GM19193 (cell line): ENCODE results near the gene DBF4B.

Source experiments
- POLR2A ChIP-seq: IDR thresholded peaks from 4 replicates; pipeline ENCODE4 v1.6.1; 2011; ENCODE audit not compliant: insufficient read depth, insufficient read length; ENCODE audit errors: extremely low read depth

The DBF4B gene

GRCh38 chr17:44733753-44734152 is 25.3 kb downstream of the DBF4B start:
- no peak for TF ChIP-seq POLR2A

DNA sequence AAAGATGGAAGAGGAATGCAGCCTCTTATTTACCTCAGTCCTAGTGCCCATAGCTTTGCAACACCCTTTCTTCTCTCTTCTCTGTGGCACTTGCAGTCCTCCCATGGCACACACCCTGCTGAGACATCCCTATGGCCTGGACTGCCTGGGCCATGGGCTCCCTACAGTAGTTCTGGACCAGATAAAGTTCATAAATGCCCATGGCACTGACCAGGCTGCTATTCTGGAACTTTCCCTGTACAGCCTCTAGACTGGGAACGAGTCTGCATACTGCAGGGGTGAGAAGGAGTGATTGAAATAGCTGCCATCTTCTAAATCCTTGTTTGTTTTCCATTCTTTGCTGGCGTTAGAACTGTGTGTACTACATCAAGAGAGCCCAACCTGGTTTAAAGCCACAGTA is 25.8 kb downstream of the DBF4B start:
- TF ChIP-seq POLR2A: no peak

GRCh38 chr17:44736551-44737240 is 28.2 kb downstream of the DBF4B start:
- no peak for TF ChIP-seq POLR2A

DNA sequence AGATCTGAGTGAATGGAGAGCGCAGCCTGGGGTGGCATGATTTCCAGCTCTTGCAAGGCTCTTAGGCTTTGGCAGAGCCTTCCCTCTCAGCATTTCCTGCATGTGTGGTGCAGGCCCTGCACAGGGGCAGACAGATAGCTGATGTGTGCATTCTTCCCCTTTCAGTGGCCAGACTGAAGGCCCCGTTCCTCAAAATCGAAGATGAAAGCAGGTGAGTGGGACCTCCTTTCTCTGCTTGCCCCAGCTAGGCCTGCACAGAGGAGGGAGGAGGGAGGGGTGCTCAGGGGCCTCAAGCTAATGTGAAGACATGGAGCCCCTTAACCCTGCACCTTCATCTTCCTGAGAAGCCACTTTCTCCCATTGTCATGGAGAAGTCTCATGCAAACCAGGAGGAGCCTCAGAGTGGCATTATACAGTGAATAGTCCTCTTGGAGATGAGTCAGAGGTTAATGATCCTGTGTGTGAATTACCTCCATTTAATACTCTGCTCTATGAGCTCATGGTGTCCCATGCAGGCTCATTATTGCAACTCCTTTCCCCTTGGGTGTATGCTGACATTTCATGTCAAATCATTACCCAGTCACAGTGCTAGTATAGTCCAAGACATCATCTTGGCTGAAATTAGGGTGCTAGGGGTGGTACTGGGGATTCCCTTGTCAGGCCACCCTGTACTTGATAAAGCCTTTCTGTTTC is 29.9 kb downstream of the DBF4B start:
- TF ChIP-seq POLR2A: no peak

DNA sequence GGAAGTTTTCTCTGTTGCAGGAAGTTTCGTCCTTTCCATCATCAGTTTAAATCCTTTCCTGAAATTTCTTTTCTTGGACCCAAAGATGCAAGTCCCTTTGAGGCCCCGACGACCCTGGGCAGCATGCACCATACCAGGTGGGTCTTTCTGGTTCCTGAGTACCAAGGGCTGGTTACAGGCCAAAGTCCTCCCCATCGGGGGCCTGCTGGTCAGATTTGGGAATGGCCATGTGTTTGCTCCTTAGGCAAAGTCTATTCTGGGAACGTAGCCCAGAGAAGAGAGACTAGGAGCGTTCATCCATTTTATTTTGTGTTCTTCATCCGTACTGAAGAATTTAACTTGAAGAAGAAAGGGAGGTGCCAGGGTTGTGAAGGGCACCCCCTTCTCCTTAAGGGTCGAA is 32.9 kb downstream of the DBF4B start:
- TF ChIP-seq POLR2A: no peak

DNA sequence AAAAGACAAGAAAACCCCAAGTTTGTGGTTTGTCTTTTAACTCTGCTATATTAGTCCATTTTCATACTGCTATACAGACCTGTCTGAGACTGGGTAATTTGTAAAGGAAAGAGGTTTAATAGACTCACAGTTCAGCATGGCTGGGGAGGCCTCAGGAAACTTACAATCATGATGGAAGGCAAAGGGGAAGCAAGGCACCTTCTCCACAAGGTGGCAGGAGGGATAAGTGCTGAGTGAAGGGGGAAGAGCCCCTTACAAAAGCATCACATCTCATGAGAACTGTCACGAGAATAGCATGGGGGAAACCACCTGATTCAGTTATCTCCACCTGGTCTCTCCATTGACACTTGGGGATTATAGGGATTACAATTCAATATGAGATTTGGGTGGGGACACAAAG is 36.8 kb downstream of the DBF4B start:
- no peak for TF ChIP-seq POLR2A

DNA sequence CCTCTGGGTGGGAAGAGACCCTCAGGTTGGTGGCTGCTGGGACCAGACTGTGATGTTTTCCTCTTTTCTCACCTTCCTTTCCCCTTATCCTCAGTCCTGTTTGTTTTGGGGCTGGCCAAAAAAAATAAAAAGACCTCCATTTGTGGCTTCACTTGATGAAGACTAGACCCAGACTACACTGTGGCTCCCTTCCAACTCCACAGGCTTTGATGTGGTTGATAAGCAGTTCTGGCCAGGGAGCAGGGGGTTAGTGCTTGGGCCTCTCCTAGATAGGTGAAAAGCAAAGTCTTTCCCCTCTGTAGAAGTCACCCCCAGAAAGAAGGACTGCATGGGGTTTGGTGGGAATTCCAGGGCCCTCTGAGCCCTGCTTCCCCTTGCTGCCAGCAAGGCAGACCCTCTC is 39.1 kb downstream of the DBF4B start:
- no peak for TF ChIP-seq POLR2A

DNA sequence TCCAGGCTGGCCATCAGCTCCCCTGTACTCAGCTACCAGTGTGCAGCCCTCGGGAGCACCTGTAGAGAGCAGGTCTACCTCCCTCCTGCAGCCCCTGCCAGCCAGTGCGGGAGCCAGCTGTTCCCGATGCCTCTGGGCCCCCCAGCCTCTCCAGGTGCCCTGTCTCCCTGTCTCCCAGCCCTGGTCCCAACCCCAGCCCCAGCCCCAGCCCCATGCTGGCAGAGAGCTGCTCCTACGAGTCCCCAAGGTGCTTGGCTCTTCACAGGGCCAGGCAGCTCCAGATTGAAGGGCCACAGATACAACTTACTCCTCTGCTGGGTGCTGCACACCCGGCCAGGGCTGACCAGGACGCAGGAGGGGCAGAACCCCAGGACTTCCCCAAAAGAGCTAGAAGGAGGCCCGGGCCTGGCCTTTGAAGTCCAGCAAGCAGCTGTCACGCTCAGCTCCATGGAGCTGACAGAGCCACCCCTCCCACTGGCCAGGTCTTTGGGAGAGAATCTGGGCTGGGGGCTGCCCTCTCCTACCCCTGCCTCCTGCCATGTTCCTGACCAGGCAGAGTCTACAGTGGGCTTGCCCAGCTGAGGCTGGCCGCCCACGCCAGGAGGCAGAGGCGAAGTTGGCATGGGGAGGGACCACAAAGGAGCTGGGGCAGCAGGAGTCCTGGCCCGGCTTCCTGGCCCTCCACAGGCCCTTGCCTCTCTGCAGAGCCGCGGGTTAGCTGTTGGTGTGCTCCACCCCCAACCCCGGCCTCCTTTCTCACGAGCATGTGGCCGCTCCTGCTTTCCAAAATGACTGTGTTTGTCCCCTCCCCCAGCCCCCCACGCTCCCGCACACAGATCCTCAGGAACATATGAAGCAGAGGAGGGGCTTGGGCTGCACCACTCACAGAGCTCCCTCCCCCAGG is 40.9 kb downstream of the DBF4B start:
- TF ChIP-seq POLR2A: no peak

DNA sequence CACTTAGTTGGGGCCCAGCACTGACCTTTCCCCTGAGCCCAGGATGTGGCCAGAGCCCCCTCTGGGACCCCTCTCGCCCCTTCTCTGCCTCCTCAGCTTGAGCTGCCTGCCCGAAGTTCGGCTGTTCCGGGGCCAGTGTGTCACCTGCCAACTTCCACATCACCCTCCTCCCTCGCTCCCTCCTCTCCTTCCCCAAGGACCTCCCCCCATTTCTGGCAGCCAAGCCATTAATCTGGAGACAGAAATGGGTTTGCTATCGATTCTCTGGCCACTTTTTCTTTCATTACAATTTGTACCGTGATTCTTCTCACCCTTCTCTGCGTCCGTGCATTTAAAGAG is 41.5 kb downstream of the DBF4B start:
- TF ChIP-seq POLR2A: no peak

- TF ChIP-seq POLR2A: no peak
Measured at GRCh38 chr17:44751331-44751730, 42.9 kb downstream of the DBF4B start.

DNA sequence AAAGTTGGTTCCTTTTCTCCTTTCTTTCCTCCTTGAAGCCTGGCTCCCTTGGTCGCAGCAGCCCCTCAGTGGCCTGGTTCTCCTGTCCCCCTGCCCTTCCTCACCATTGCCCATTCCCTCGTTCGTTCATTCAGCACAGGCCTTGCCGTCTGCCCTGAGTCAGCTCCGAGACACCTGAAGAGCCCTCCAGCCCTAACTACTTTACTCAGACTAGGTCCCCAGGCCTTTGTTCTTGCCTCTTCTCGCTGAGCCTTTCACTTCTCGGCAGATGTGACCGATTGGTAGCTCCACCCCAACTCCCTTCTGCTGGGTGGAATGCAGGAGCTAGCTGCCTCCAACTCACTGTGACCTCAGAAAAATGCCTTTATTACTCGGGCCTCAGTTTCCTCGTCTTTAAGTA is 43.3 kb downstream of the DBF4B start:
- TF ChIP-seq POLR2A: no peak

GRCh38 chr17:44752953-44753861 is 44.7 kb downstream of the DBF4B start:
- no peak for TF ChIP-seq POLR2A

DNA sequence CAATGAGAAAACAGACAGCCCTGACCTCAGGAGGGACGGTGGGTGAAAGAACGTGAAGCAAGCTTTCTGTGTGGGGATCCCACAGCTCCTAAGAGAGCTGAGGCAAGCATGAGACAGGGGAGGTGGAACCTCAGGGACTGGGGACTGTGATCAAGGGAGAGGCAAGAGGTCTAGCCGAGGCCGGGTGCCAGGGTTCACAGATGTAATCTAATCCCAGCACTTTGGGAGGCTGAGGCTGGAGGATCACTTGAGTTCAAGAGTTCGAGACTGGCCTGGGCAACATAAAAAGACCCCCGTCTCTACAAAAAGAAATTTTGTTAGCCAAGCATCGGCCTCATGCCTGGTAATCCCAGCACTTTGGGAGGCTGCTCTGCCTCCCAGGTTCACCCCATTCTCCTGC is 45.8 kb downstream of the DBF4B start:
- no peak for TF ChIP-seq POLR2A

DNA sequence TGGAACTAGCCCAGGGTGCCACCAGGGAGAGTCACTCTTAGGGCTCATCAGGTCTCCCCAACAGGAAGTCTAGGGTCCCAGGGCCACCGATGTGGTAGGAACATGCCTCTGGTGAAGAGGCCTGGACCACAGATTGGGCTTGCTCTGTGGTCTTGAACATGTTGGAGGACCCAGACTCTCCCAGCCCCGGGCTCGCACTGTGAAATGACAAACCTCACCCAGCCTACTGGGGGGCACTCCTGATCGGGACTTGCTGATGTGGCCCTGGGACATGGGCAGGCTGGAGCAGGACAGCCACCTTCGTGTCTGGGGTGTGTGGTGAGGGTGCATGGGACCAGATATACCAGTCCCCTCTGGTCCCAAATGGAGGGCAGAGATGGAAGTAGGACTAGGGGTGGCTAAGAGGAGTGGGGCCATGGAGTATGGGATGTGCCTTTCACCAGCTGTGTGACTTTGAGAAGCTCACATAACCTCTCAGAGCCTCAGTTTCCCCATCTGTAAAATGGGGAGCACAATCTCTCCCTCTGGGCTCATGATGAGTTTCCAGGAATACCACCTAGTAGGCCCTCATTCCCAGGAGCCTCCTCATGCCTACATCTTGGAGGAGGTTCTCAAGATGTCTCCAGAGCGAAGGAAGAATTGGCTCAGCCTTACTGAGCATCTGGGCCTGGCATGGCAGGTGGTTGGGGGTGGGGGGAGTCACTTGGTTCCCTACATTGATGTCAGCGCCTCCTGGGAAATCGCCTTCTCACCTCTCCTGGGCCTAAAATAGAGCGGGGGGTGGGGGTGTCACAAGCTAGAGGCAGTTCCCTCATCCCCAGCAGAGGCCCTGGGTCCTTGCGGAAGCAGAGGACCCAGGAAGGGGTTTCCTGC is 48.8 kb downstream of the DBF4B start:
- no peak for TF ChIP-seq POLR2A
